Heart right ventricle (tissue), 16 donors: Measurements from ENCODE around the gene FRMD3. TPM values are rescaled to one million over a fixed set of nuclear protein-coding genes. Genes with fewer than 3 reads are reported as not detected.

Source experiments
- ATAC-seq, 8 donors: fragments of 200-7000 bp; cut with Tn5 transposase; one replicate each; pipeline ENCODE4 v1.9.1; 2020; ENCODE audit warnings: mild to moderate bottlenecking in 8 of 8, moderate library complexity in 8 of 8, moderate number of reproducible peaks in 1 of 8
- DNase-seq, 2 donors: peaks; one replicate each; pipeline ENCODE4 v3.0.0-alpha.2; 2020
- H3K27ac ChIP-seq, 10 donors: fragments of 200-600 bp; sonication (generic) in 2 of 10; one replicate each; pipeline versions ENCODE4 v1.5.0 to v1.8.0; 2020 to 2022; ENCODE audit warnings: mild to moderate bottlenecking in 3 of 10
- H3K27me3 ChIP-seq, 7 donors: fragments of 200-600 bp; one replicate each; pipeline ENCODE4 v1.8.0; 2021 to 2022; ENCODE audit warnings: mild to moderate bottlenecking in 2 of 7
- H3K36me3 ChIP-seq, 9 donors: fragments of 200-600 bp; sonication (generic) in 1 of 9; one replicate each; pipeline versions ENCODE4 v1.5.0 to v1.8.0; 2020 to 2022; ENCODE audit warnings: mild to moderate bottlenecking in 2 of 9
- H3K4me1 ChIP-seq, 9 donors: fragments of 200-600 bp; sonication (generic) in 1 of 9; one replicate each; pipeline versions ENCODE4 v1.5.0 to v1.8.0; 2020 to 2022; ENCODE audit warnings: mild to moderate bottlenecking in 4 of 9
- H3K4me3 ChIP-seq, 10 donors: fragments of 200-600 bp; sonication (generic) in 2 of 10; one replicate each; pipeline versions ENCODE4 v1.5.0 to v1.8.0; 2020 to 2022; ENCODE audit warnings: mild to moderate bottlenecking in 7 of 10, moderate library complexity in 2 of 10
- H3K9me3 ChIP-seq, 11 donors: fragments of 200-600 bp in 10 of 11; sonication (generic) in 2 of 11; one replicate each; pipeline versions ENCODE4 v1.5.0 to v1.8.0; 2013 to 2022; ENCODE audit warnings: mild to moderate bottlenecking in 2 of 11, control low read depth in 1 of 11, moderate library complexity in 1 of 11
- CTCF ChIP-seq, 9 donors: fragments of 200-600 bp; sonication (generic) in 2 of 9; IDR thresholded peaks; one replicate each; pipeline versions ENCODE4 v1.5.0 to v1.8.0; 2021 to 2022; ENCODE audit warnings: antibody characterized with exemption in 9 of 9, mild to moderate bottlenecking in 5 of 9, moderate library complexity in 1 of 9
- WGBS, 2 donors: extraction: QIAGEN DNeasy Blood & Tissue Kit; methylation state at CpG; one replicate each; pipeline ENCODE4 v1.1.7; 2013; ENCODE audit warnings: inconsistent platforms in 1 of 2; 5-methylcytosine and 5-hydroxymethylcytosine counted together
- intact Hi-C, 10 donors: fragments of 100-400 bp; cut with DNase I; formaldehyde crosslinking; loops; one replicate each; pipeline versions ENCODE4 v1.11.1 to v1.14.2; 2022
- polyA plus RNA-seq, 2 donors: library from polyadenylated mRNA; stranded (reverse); fragments of 200-250 nt; gene quantifications; one replicate each; pipeline ENCODE4 v1.2.3, GENCODE V29; 2013
- total RNA-seq, 10 donors: library from RNA; stranded (reverse); fragmentation: NEBNext Ultra II Directional in 3 of 10; extraction: Animal tissue kit (Norgen Biotek cat#: 25700) in 3 of 10; gene quantifications; one replicate each; pipeline versions ENCODE4 v1.2.1 to v1.2.4, GENCODE V29; 2021 to 2023
- donor health status: Arrhythmogenic right ventricular cardiomyopathy.
- donor health status: ischemic (EF 13 %, LVEDD 7.1; RV severe dilation, severe dysfunction).
- donor health status: healthy with polysubstance abuse.
- donor health status: DM: no; HTN: yes; CAD: no.
- donor health status: DM: no; HTN: no; CAD: no.
- donor health status: ischemic (EF 25% LVEDD 6.9; RV normal size, moderate dysfunction).
- donor health status: ischemic (EF 25% LVEDD 5.7; RV mildly dilated, moderate dysfunction).
- donor health status: healthy.
- donor health status: DM: yes; HTN: yes; CAD: no.
- donor health status: Ischemic cardiomyopathy.
- donor health status: ischemic (EF 35%, LVEDD 5.7; RV mildly dilated, moderate dysfunction).
- donor health status: nonischemic (EF 11% LVEDD 7.7; RV severe dilation, severe dysfunction).
- donor health status: DM: yes; HTN: yes; CAD: no.
- donor health status: PGD.
- donor health status: ischemic (EF 29% LVEDD 5.4; RV normal size, mild dysfunction).
- donor health status: nonischemic (EF 23%, LVEDD 6.1; RV moderate dilation, normal function).

Gene FRMD3
- total and polyA plus RNA-seq, 12 donors: 23.1 to 145 (median 98.8) TPM

- peaks cover 0 to 29% (median 23%) of the 10 kb centered on the region in 9 donors for H3K4me1 ChIP-seq
- TF ChIP-seq CTCF (IDR thresholded peaks at IDR 0.05): peak in 1 of 9 donors; percentile 5
- peak in 6 of 8 donors; percentile 2 to 49 (median 16) for ATAC-seq
- WGBS, 2 donors: 48 to 56% methylated on average over 12 of the region's 12 CpGs
- peak overlapping the region in 8 of 10 donors; percentile 50 to 84 (median 76) for H3K27ac ChIP-seq
- peak overlapping the region in 9 of 10 donors; percentile 53 to 77 (median 66) for H3K4me3 ChIP-seq
- intact Hi-C loops: loop anchor here in 9 of 10 donors (1.0 to 10.0 kb wide), 15 partner anchors 65 to 487 kb away; partner anchors contain the start of genes FRMD3 (in 2 of the 9) and UBQLN1 (in 1 of the 9)
- no peaks in the 10 kb centered on the region for H3K36me3 ChIP-seq
- no peaks in the 10 kb centered on the region for H3K9me3 ChIP-seq
- no peaks in the 10 kb centered on the region for H3K27me3 ChIP-seq
- no peak for DNase-seq
Observed at GRCh38 chr9:83219924-83220438, 318.2 kb downstream of the FRMD3 start.

- Histone ChIP-seq H3K9me3 (no peaks in the 10 kb centered on the region), H3K27me3 (no peaks in the 10 kb centered on the region), H3K4me1 (peaks cover 0 to 29% (median 23%) of the 10 kb centered on the region in 9 donors), H3K4me3 (peak overlapping the region; percentile 31 to 77 (median 63)), H3K36me3 (no peaks in the 10 kb centered on the region), H3K27ac (peak overlapping the region; percentile 20 to 84 (median 74))
- intact Hi-C loops: loop anchor here in 9 of 10 donors (1.0 to 10.0 kb wide), 15 partner anchors 65 to 488 kb away; partner anchors contain the start of genes FRMD3 (in 2 of the 9) and UBQLN1 (in 1 of the 9)
- 1 to 2% methylated on average over 40 of the region's 40 CpGs for WGBS, 2 donors
- DNase-seq (peak; percentile 81 to 87), ATAC-seq (peak; percentile 95 to 98 (median 97))
- TF ChIP-seq CTCF (IDR thresholded peaks at IDR 0.05): peak; percentile 47 to 84 (median 71)
Observed at GRCh38 chr9:83219154-83219923, 318.9 kb downstream of the FRMD3 start.

GRCh38 chr9:83218411-83219090, 319.6 kb downstream of the FRMD3 start:
- intact Hi-C loops: loop anchor here in 9 of 10 donors (1.0 to 10.0 kb wide), 15 partner anchors 66 to 489 kb away; partner anchors contain the start of genes FRMD3 (in 2 of the 9) and UBQLN1 (in 1 of the 9)
- no peak for TF ChIP-seq CTCF (IDR thresholded peaks at IDR 0.05)
- H3K4me1 ChIP-seq: peaks cover 0 to 29% (median 23%) of the 10 kb centered on the region in 9 donors
- no peaks in the 10 kb centered on the region for H3K36me3 ChIP-seq
- WGBS, 2 donors: 76 to 77% methylated on average over 11 of the region's 11 CpGs
- ATAC-seq (no peak), DNase-seq (no peak)
- H3K9me3 ChIP-seq: no peaks in the 10 kb centered on the region
- peak overlapping the region in 9 of 10 donors; percentile 53 to 77 (median 66) for H3K4me3 ChIP-seq
- H3K27ac ChIP-seq: peak overlapping the region in 2 of 10 donors; percentile 78 to 84
- no peaks in the 10 kb centered on the region for H3K27me3 ChIP-seq

GRCh38 chr9:83209188-83209731, 328.9 kb downstream of the FRMD3 start:
- DNase-seq (no peak), ATAC-seq (no peak)
- H3K9me3 ChIP-seq: no peaks in the 10 kb centered on the region
- no peaks in the 10 kb centered on the region for H3K27me3 ChIP-seq
- intact Hi-C loops: loop anchor here in 2 of 10 donors (10.0 kb wide), 2 partner anchors 126 to 336 kb away; no protein-coding TSS in a partner anchor
- H3K27ac ChIP-seq: no peak overlapping the region
- WGBS, 2 donors: 89 to 94% methylated on average over 3 of the region's 3 CpGs
- H3K4me3 ChIP-seq: no peak overlapping the region
- no peaks in the 10 kb centered on the region for H3K36me3 ChIP-seq
- peaks cover 0 to 9% (median 0%) of the 10 kb centered on the region in 9 donors for H3K4me1 ChIP-seq
- TF ChIP-seq CTCF (IDR thresholded peaks at IDR 0.05): no peak
